Endothelial cell of umbilical vein (primary cell): ENCODE data around the gene SF3B1. TPM values are rescaled to one million over a fixed set of nuclear protein-coding genes. Genes with fewer than 3 reads are reported as not detected.

Experiments used
- BruUV-seq: library from RNA; stranded (reverse); fragments of 400-500 nt; replicated peaks from 2 replicates; lab custom pipeline; 2021; lab: Mats Ljungman, UMichigan
- CTCF ChIA-PET: fragments of 300-600, 350-600 bp; sonication (Branson Sonifier 250); formaldehyde crosslinking; loops from one replicate; lab custom pipeline; 2021; ENCODE audit warnings: antibody characterized with exemption, inconsistent platforms; lab: Charles Lee
- POLR2A ChIA-PET: fragments of 300-600, 350-600 bp; sonication (Branson Sonifier 250); formaldehyde crosslinking; loops from one replicate; lab custom pipeline; 2021; ENCODE audit warnings: antibody characterized with exemption, inconsistent platforms; lab: Charles Lee
- DNase-seq: peaks from one replicate; pipeline ENCODE4 v3.0.0-alpha.2; 2011; ENCODE audit warnings: low read depth, low spot score
- FAIRE-seq: peaks from 2 replicates; lab custom pipeline; 2011; peaks lifted over from hg19 to GRCh38; lab: Jason Lieb, UNC
- H2AFZ ChIP-seq: 2 replicates; pipeline ENCODE4 v1.6.0; 2012; ENCODE audit warnings: low read depth, low read length, control low read depth, inconsistent platforms
- H3K27ac ChIP-seq: 2 replicates; pipeline ENCODE4 v1.5.1; 2011; ENCODE audit warnings: low read depth, mild to moderate bottlenecking, control low read depth, low read length, moderate library complexity; ENCODE audit not compliant: insufficient read depth
- H3K27me3 ChIP-seq, 2 experiments: 2 replicates each; pipeline versions ENCODE4 v1.6.0 to v1.6.1; 2011; ENCODE audit warnings: low read length in 2 of 2, mixed read lengths in 1 of 2; ENCODE audit not compliant: control insufficient read depth in 2 of 2, insufficient read depth in 2 of 2
- H3K36me3 ChIP-seq, 2 experiments: 2 replicates in 1 of 2; 3 replicates in 1 of 2; pipeline ENCODE4 v1.5.1; 2011; ENCODE audit warnings: low read length in 2 of 2, mild to moderate bottlenecking in 1 of 2, moderate library complexity in 1 of 2; ENCODE audit not compliant: control insufficient read depth in 2 of 2, insufficient read depth in 2 of 2; ENCODE audit errors: extremely low read depth in 1 of 2
- H3K4me1 ChIP-seq: 3 replicates; pipeline ENCODE4 v1.5.1; 2011; ENCODE audit warnings: mild to moderate bottlenecking, low read length; ENCODE audit not compliant: control insufficient read depth, insufficient read depth; ENCODE audit errors: extremely low read depth
- H3K4me2 ChIP-seq: 2 replicates; pipeline ENCODE4 v1.6.1; 2011; ENCODE audit warnings: low read length, control low read depth, mixed read lengths; ENCODE audit not compliant: insufficient read depth
- H3K4me3 ChIP-seq, 3 experiments: fragments of 200-600 bp in 1 of 3; sonication (generic), shearing (Covaris generic) in 1 of 3; replicated peaks in 1 of 3; 2 replicates each; pipeline ENCODE4 v1.5.1; 2011 to 2016; ENCODE audit warnings: control low read depth in 3 of 3, low read length in 3 of 3, mild to moderate bottlenecking in 2 of 3, inconsistent platforms in 1 of 3, low read depth in 1 of 3, moderate library complexity in 1 of 3; ENCODE audit not compliant: insufficient read depth in 1 of 3
- H3K79me2 ChIP-seq: 2 replicates; pipeline ENCODE4 v1.6.0; 2012; ENCODE audit warnings: low read length, inconsistent platforms; ENCODE audit not compliant: control insufficient read depth, insufficient read depth
- H3K9ac ChIP-seq: replicated peaks from 2 replicates; pipeline ENCODE3; 2011; ENCODE audit warnings: low read length, control low read depth; ENCODE audit not compliant: insufficient read depth; ENCODE audit errors: extremely low read depth
- H3K9me1 ChIP-seq: replicated peaks from 3 replicates; pipeline ENCODE4 v1.6.0; 2011; ENCODE audit warnings: mild to moderate bottlenecking, low read length; ENCODE audit not compliant: control insufficient read depth, insufficient read depth; ENCODE audit errors: extremely low read depth
- H3K9me3 ChIP-seq: replicated peaks from 2 replicates; pipeline ENCODE4 v1.5.1; 2012; ENCODE audit warnings: low read length, inconsistent platforms; ENCODE audit not compliant: control insufficient read depth, insufficient read depth
- H4K20me1 ChIP-seq: replicated peaks from 2 replicates; pipeline ENCODE3; 2011; ENCODE audit warnings: mild to moderate bottlenecking, low read length; ENCODE audit not compliant: control insufficient read depth, insufficient read depth; ENCODE audit errors: extremely low read depth
- EZH2 ChIP-seq: IDR thresholded peaks from 2 replicates; pipeline ENCODE4 v1.6.1; 2012; ENCODE audit warnings: borderline replicate concordance, low read depth, mild to moderate bottlenecking, moderate library complexity, low read length, inconsistent platforms; ENCODE audit not compliant: severe bottlenecking
- FOS ChIP-seq: IDR thresholded peaks from 2 replicates; pipeline ENCODE4 v1.6.1; 2011; ENCODE audit warnings: mild to moderate bottlenecking, low read length, moderate library complexity, borderline replicate concordance; ENCODE audit not compliant: insufficient read depth
- GATA2 ChIP-seq: IDR thresholded peaks from 2 replicates; pipeline ENCODE4 v1.7.0; 2011; ENCODE audit warnings: low read depth, mild to moderate bottlenecking, moderate library complexity, mixed read lengths, low read length; ENCODE audit not compliant: insufficient read length, insufficient read depth
- JUN ChIP-seq: IDR thresholded peaks from 2 replicates; pipeline ENCODE4 v1.6.1; 2011; ENCODE audit warnings: borderline replicate concordance, low read depth; ENCODE audit not compliant: insufficient read length, insufficient read depth
- MYC ChIP-seq: IDR thresholded peaks from one replicate; pipeline ENCODE4 v1.6.1; 2011; ENCODE audit warnings: mild to moderate bottlenecking, low read depth, low read length
- POLR2A ChIP-seq: IDR thresholded peaks from 2 replicates; pipeline ENCODE4 v1.6.1; 2012; ENCODE audit warnings: low read depth, mild to moderate bottlenecking, control low read depth, low read length
- POLR2AphosphoS5 ChIP-seq: IDR thresholded peaks from 2 replicates; pipeline ENCODE4 v1.6.1; 2012; ENCODE audit warnings: low read depth, mild to moderate bottlenecking, control low read depth, low read length, moderate library complexity; ENCODE audit not compliant: insufficient read depth
- dilution Hi-C: fragments of 300-500 bp; cut with MboI; formaldehyde crosslinking; loops from one replicate; pipeline ENCODE4 v1.15.0; 2019; ENCODE audit warnings: low sequenced_read_pairs; ENCODE audit not compliant: extremely low pct_ligation_motif_present
- intact Hi-C: fragments of 100-400 bp; cut with micrococcal nuclease; formaldehyde crosslinking; loops from one replicate; pipeline ENCODE4 v1.10.0; 2022
- polyA plus RNA-seq, 4 experiments: library from polyadenylated mRNA; depleted of rRNA in 3 of 4; stranded (reverse) in 3 of 4; unstranded in 1 of 4; fragments of >200 nt; gene quantifications; 2 replicates each; pipeline versions ENCODE4 v1.2.1 to v1.2.3, GENCODE V29; 2011 to 2012; ENCODE audit warnings: missing spikeins in 1 of 4
- total RNA-seq: library from RNA; stranded (reverse); gene quantifications from 2 replicates; pipeline ENCODE4 v1.2.3, GENCODE V29; 2021
- TF ChIP-seq, protein P1 (sequence below), 2 donors: IDR thresholded peaks; 1 replicate in 1 of 2; 2 replicates in 1 of 2; pipeline ENCODE4 v1.5.1; 2011; ENCODE audit warnings: low read length in 2 of 2, mild to moderate bottlenecking in 2 of 2, moderate library complexity in 2 of 2, control low read depth in 1 of 2, inconsistent platforms in 1 of 2, low read depth in 1 of 2; ENCODE audit not compliant: insufficient read depth in 1 of 2; ENCODE audit errors: extremely low read depth in 1 of 2
- TF ChIP-seq, protein P2 (sequence below): IDR thresholded peaks from 2 replicates; pipeline ENCODE4 v1.6.1; 2011; ENCODE audit not compliant: insufficient read depth, insufficient read length

SF3B1 gene
- total and polyA plus RNA-seq, 2 donors (not counting 3 experiments of a cell fraction or from before 2014, with no cell fraction given), result 234 to 321 TPM

DNA sequence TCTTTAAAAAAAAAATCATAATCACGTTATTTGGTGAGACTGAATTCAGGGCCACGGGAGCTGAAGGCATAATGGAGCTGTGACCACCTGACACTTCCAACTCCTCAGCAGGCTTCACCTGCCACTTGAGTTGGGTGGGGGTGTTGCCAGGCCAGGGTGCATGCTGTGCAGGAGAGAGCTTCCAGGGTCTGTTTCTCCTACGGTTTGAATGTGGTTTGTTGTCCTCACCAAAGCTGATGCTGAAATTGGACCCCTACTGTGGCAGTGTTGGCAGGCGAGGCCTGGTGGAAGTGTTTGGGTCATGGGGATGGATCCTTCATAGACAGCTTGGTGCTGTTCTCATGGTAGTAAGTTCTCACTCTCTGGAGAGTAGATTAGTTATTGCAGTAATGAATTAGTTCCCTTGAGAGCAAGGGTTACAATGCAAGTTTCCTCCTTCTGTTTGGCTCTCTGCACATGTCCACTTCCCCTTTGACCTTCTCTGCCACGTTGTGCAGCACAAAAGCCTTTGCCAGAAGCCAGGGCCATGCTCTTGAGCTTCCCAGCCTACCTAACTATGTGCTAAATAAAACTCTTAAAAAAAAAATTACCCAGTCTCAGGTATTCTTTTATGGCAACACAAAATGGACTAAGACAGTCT, 86.0 kb downstream of the SF3B1 start:
- Histone ChIP-seq H3K79me2 (no peaks in the 10 kb centered on the region), H3K36me3 (no peaks in the 10 kb centered on the region), H3K9me3 (no peaks in the 10 kb centered on the region), H3K4me3 (no peak overlapping the region), H3K4me1 (no peaks in the 10 kb centered on the region), H4K20me1 (no peaks in the 10 kb centered on the region), H2AFZ (no peak overlapping the region), H3K4me2 (no peak overlapping the region), H3K9me1 (no peaks in the 10 kb centered on the region), H3K27me3 (no peaks in the 10 kb centered on the region), H3K9ac (no peak overlapping the region), H3K27ac (no peak overlapping the region)
- intact Hi-C loops, result no loop called here
- dilution Hi-C loops, result no loop called here
- DNase-seq (no peak), FAIRE-seq (no peak)
- ChIA-PET POLR2A (no interaction called here), CTCF (no interaction called here)
- TF ChIP-seq POLR2AphosphoS5, result no peak
- no TSS peak for BruUV-seq

DNA sequence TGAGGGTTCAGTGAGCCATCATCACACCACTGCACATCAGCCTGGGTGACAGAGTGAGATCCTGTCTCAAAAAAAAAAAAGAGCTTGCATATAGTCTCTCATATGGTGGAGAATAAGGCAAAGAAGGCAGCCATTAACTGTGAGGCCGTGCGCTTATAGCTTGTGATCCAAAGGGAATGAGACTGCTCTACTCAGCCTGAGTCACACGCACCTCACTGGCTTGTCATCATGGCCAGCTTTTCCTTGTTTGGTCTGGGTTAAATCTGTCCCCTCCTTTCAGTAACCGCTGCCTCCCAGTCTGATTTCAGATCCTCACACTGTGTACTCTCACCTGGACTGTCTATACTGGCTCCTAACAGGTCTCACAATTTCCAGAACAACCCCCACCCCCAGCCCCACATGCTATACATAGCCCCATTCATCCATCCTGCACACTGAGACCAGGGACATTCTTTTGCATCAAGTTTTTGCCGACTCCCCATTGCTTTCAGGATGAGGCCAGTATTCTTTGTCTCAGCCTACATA, 88.9 kb downstream of the SF3B1 start:
- dilution Hi-C loops, result no loop called here
- no peak overlapping the region for H3K4me2 ChIP-seq
- no peak overlapping the region for H3K4me3 ChIP-seq
- H3K9me3 ChIP-seq, result no peaks in the 10 kb centered on the region
- FAIRE-seq (no peak), DNase-seq (no peak)
- H4K20me1 ChIP-seq, result no peaks in the 10 kb centered on the region
- POLR2A ChIA-PET, result no interaction called here
- H3K9me1 ChIP-seq, result no peaks in the 10 kb centered on the region
- H2AFZ ChIP-seq, result no peak overlapping the region
- no peaks in the 10 kb centered on the region for H3K36me3 ChIP-seq
- H3K79me2 ChIP-seq, result no peaks in the 10 kb centered on the region
- H3K27me3 ChIP-seq, result no peaks in the 10 kb centered on the region
- no peak overlapping the region for H3K9ac ChIP-seq
- TF ChIP-seq EZH2 (no peak), POLR2A (no peak), POLR2AphosphoS5 (no peak), FOS (no peak), GATA2 (no peak), JUN (no peak), MYC (no peak)
- TF ChIP-seq, protein P1, sequence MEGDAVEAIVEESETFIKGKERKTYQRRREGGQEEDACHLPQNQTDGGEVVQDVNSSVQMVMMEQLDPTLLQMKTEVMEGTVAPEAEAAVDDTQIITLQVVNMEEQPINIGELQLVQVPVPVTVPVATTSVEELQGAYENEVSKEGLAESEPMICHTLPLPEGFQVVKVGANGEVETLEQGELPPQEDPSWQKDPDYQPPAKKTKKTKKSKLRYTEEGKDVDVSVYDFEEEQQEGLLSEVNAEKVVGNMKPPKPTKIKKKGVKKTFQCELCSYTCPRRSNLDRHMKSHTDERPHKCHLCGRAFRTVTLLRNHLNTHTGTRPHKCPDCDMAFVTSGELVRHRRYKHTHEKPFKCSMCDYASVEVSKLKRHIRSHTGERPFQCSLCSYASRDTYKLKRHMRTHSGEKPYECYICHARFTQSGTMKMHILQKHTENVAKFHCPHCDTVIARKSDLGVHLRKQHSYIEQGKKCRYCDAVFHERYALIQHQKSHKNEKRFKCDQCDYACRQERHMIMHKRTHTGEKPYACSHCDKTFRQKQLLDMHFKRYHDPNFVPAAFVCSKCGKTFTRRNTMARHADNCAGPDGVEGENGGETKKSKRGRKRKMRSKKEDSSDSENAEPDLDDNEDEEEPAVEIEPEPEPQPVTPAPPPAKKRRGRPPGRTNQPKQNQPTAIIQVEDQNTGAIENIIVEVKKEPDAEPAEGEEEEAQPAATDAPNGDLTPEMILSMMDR (IDR thresholded peaks at IDR 0.05; ENCODE audit: extremely low read depth in 1 of 2, insufficient read depth in 1 of 2, low read depth in 1 of 2, low read length in 2 of 2), result no peak
- TF ChIP-seq, protein P2, sequence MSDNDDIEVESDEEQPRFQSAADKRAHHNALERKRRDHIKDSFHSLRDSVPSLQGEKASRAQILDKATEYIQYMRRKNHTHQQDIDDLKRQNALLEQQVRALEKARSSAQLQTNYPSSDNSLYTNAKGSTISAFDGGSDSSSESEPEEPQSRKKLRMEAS, result no peak
- CTCF ChIA-PET, result interaction anchor here (0.9 to 1.0 kb wide), 2 partner anchors 11 to 232 kb away, joined by 4 to 5 read pairs; no protein-coding TSS in a partner anchor
- no peaks in the 10 kb centered on the region for H3K4me1 ChIP-seq
- no peak overlapping the region for H3K27ac ChIP-seq
- BruUV-seq, result no TSS peak
- intact Hi-C loops, result no loop called here
